Lower lobe of right lung (tissue), 2 donors: ENCODE results near the gene FRMD4B. TPM values are rescaled to one million over a fixed set of nuclear protein-coding genes. Genes with fewer than 3 reads are reported as not detected.
"Not testable (repeated sequence)": the region's sequence is repeated elsewhere in the genome, so short reads cannot be mapped to it uniquely, and the experiment has no call there.

Source experiments
- ATAC-seq, 2 donors: fragments of 200-7000 bp; cut with Tn5 transposase; one replicate each; pipeline ENCODE4 v1.9.1; 2020 to 2022; ENCODE audit warnings: mild to moderate bottlenecking in 2 of 2, moderate library complexity in 2 of 2
- DNase-seq: peaks from one replicate; pipeline ENCODE4 v3.0.0-alpha.2; 2020
- H3K27ac ChIP-seq: fragments of 200-600 bp; one replicate; pipeline ENCODE4 v1.8.0; 2022
- H3K27me3 ChIP-seq: fragments of 200-600 bp; one replicate; pipeline ENCODE4 v1.8.0; 2022; ENCODE audit warnings: low read depth
- H3K36me3 ChIP-seq: fragments of 200-600 bp; one replicate; pipeline ENCODE4 v1.8.0; 2022; ENCODE audit warnings: mild to moderate bottlenecking
- H3K4me1 ChIP-seq: fragments of 200-600 bp; one replicate; pipeline ENCODE4 v1.8.0; 2022
- H3K4me3 ChIP-seq: fragments of 200-600 bp; one replicate; pipeline ENCODE4 v1.8.0; 2022; ENCODE audit warnings: mild to moderate bottlenecking
- H3K9me3 ChIP-seq: fragments of 200-600 bp; one replicate; pipeline ENCODE4 v1.8.0; 2022
- CTCF ChIP-seq: fragments of 200-600 bp; IDR thresholded peaks from one replicate; pipeline ENCODE4 v1.8.0; 2022; ENCODE audit warnings: antibody characterized with exemption, mild to moderate bottlenecking
- intact Hi-C: fragments of 100-400 bp; cut with DNase I; formaldehyde crosslinking; loops from one replicate; pipeline ENCODE4 v1.11.0; 2022
- total RNA-seq: library from RNA; stranded (reverse); fragmentation: NEBNext Ultra II Directional; extraction: Animal tissue kit (Norgen Biotek cat#: 25700); gene quantifications from one replicate; pipeline ENCODE4 v1.2.1, GENCODE V29; 2021
- donor health status: DM: no; HTN: yes; CAD: no; lungs with severe emphysema.

Gene FRMD4B
- total RNA-seq, 1 donor from 2014 or later = 62.4 TPM

DNA sequence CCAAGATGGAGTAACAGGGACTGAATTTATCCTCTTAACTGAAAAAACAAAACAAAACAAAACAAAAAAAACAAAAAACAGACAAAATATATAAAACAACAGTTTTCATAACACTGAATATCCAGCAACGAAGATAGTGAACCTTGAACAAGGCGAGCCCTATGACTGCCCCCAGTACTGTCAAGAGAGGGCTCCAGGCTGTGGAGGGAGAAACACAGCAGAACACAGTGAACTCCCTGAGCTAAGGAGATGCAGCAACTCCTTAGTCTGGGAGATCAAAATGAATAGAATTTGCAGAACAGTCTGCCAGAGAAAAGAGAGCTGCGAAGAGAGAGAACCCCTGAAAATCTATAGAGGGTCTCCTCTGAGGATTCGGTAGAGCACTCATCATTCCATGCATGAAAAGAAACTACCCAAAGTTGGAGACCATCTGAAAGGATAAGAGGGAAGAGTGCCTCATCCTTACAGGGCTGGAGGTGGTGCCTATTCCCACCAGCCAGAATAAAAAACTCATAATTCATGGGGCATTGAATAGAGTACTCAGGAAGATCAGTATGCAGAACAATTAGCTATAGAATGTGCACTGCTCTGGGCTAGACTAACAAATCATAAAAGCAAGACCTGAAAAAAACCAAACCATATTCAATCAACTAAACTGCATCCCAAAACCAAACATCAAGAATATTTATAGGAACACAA, 101.8 kb downstream of the FRMD4B start:
- no peaks in the 10 kb centered on the region for H3K9me3 ChIP-seq
- no peak overlapping the region for H3K4me3 ChIP-seq
- DNase-seq (no peak), ATAC-seq (no peak)
- intact Hi-C loops = no loop called here
- H3K27me3 ChIP-seq = no peaks in the 10 kb centered on the region
- TF ChIP-seq CTCF = no peak
- no peak overlapping the region for H3K27ac ChIP-seq
- H3K4me1 ChIP-seq = peaks cover 6% of the 10 kb centered on the region
- peaks cover 59% of the 10 kb centered on the region for H3K36me3 ChIP-seq

- Histone ChIP-seq H3K36me3 (peaks cover 58% of the 10 kb centered on the region), H3K4me1 (peaks cover 6% of the 10 kb centered on the region), H3K27me3 (no peaks in the 10 kb centered on the region), H3K9me3 (no peaks in the 10 kb centered on the region), H3K27ac (no peak overlapping the region), H3K4me3 (no peak overlapping the region)
- intact Hi-C loops = no loop called here
- DNase-seq (no peak), ATAC-seq (no peak)
- no peak for TF ChIP-seq CTCF
These were observed 102.4 kb downstream of the FRMD4B start for GRCh38 chr3:69283496-69283895.

GRCh38 chr3:69282181-69282580, 103.7 kb downstream of the FRMD4B start:
- intact Hi-C loops = no loop called here
- Histone ChIP-seq H3K4me1 (peaks cover 6% of the 10 kb centered on the region), H3K27me3 (no peaks in the 10 kb centered on the region), H3K9me3 (no peaks in the 10 kb centered on the region), H3K4me3 (no peak overlapping the region), H3K27ac (no peak overlapping the region), H3K36me3 (peaks cover 45% of the 10 kb centered on the region)
- peak; percentile 49 to 64 for ATAC-seq
- no peak for DNase-seq
- no peak for TF ChIP-seq CTCF

GRCh38 chr3:69277403-69277802, 108.5 kb downstream of the FRMD4B start:
- DNase-seq = peak; percentile 50
- H3K27me3 ChIP-seq, intact Hi-C loops, H3K9me3 ChIP-seq, H3K27ac ChIP-seq, ATAC-seq, H3K4me3 ChIP-seq, H3K4me1 ChIP-seq: not testable (repeated sequence)
- H3K36me3 ChIP-seq = peaks cover 11% of the 10 kb centered on the region

DNA sequence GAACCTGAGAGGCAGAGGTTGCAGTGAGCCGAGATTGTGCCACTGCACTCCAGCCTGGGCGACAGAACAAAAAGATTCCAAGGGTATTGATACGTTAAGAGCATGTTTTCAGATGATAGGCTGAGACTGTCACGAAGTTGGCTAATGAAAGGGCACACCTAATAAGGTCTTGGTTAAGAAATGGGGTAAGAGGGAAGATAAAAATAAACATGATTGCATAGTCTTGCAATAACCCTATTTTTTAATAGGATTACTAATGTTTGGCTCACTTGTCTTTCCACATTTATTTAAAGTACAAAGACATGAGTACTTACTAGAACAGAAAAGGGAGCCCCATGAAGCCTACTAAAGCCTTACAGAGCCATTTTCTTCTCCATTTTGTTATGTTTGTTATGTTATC, 109.0 kb downstream of the FRMD4B start:
- Histone ChIP-seq H3K27me3 (no peaks in the 10 kb centered on the region), H3K27ac (no peak overlapping the region), H3K4me1 (peaks cover 2% of the 10 kb centered on the region), H3K36me3 (peaks cover 6% of the 10 kb centered on the region), H3K9me3 (no peaks in the 10 kb centered on the region), H3K4me3 (no peak overlapping the region)
- intact Hi-C loops = no loop called here
- TF ChIP-seq CTCF = no peak
- ATAC-seq (no peak), DNase-seq (no peak)

GRCh38 chr3:69276191-69276590, 109.7 kb downstream of the FRMD4B start:
- H3K27me3 ChIP-seq, ATAC-seq, H3K27ac ChIP-seq, intact Hi-C loops, H3K4me1 ChIP-seq, H3K4me3 ChIP-seq, DNase-seq, H3K36me3 ChIP-seq, H3K9me3 ChIP-seq: not testable (repeated sequence)
